Retinal pigment epithelial cell (primary cell): ENCODE results near the gene SPEG.
"Not testable (repeated sequence)": the region's sequence is repeated elsewhere in the genome, so short reads cannot be mapped to it uniquely, and the experiment has no call there.

Experiments
- DNase-seq: peaks from one replicate; pipeline ENCODE4 v3.0.0-alpha.2; 2010; ENCODE audit warnings: low read depth
- H3K4me3 ChIP-seq: 2 replicates; pipeline ENCODE4 v1.5.1; 2011; ENCODE audit warnings: mild to moderate bottlenecking, low read length, control low read depth, moderate library complexity
- TF ChIP-seq, protein P1 (sequence below): conservative IDR thresholded peaks from 2 replicates; pipeline ENCODE4 v1.5.1; 2011; ENCODE audit warnings: low read depth, low read length, control low read depth, inconsistent platforms

The SPEG gene

DNA sequence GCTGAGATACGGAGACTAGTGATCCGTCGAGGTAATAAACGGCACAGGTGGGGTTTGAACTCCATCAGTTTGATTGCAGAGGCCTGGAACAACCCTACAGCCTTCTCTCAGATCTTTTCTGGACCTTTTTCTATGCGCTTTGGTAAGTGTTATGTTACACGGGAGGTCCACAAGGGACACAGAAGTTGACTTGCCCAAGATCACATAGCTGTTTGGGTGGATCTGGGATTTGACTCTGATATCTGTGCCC, 45.8 kb upstream of the SPEG start:
- peak overlapping the region; percentile 44 for H3K4me3 ChIP-seq
- TF ChIP-seq, protein P1, sequence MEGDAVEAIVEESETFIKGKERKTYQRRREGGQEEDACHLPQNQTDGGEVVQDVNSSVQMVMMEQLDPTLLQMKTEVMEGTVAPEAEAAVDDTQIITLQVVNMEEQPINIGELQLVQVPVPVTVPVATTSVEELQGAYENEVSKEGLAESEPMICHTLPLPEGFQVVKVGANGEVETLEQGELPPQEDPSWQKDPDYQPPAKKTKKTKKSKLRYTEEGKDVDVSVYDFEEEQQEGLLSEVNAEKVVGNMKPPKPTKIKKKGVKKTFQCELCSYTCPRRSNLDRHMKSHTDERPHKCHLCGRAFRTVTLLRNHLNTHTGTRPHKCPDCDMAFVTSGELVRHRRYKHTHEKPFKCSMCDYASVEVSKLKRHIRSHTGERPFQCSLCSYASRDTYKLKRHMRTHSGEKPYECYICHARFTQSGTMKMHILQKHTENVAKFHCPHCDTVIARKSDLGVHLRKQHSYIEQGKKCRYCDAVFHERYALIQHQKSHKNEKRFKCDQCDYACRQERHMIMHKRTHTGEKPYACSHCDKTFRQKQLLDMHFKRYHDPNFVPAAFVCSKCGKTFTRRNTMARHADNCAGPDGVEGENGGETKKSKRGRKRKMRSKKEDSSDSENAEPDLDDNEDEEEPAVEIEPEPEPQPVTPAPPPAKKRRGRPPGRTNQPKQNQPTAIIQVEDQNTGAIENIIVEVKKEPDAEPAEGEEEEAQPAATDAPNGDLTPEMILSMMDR, result no peak

DNA sequence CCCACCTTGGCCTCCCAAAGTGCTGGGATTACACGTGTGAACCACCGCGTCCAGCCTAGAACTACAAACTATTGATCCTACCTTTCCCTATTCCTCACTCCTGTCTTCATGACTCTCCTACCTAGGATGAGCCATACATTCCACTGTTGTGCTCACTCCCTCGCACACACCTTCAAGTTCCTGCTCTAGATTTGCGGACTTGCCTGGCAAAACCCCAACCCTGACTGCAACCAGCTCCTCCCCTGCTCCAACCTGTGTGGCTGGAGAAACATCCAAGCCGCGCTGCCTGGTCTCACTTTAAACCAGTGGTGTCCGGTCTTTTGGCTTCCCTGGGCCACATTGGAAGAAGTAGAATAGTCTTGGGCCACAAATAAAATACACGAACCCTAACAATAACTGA, 41.9 kb upstream of the SPEG start:
- TF ChIP-seq, protein P1, result no peak
- H3K4me3 ChIP-seq, result no peak overlapping the region
- DNase-seq, result no peak

More for the DNA sequence above, 45.8 kb upstream of the SPEG start:
- no peak for DNase-seq

DNA sequence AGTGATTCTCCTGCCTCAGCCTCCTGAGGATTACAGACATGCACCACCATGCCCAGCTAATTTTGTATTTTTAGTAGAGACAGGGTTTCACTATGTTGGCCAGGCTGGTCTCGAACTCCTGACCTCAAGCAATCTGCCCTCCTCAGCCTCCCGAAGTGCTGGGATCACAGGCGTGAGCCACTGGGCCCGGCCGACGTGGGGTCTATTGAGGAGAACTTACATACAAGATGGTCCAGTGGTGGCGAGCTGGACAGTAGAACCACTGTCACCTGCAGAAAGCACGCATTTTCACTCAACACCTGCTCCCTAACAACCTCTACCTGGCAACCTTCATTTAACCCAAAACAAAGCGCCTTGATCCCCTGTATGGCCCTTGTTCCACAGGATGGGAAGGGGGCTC, 39.6 kb upstream of the SPEG start:
- DNase-seq, H3K4me3 ChIP-seq: not testable (repeated sequence)

DNA sequence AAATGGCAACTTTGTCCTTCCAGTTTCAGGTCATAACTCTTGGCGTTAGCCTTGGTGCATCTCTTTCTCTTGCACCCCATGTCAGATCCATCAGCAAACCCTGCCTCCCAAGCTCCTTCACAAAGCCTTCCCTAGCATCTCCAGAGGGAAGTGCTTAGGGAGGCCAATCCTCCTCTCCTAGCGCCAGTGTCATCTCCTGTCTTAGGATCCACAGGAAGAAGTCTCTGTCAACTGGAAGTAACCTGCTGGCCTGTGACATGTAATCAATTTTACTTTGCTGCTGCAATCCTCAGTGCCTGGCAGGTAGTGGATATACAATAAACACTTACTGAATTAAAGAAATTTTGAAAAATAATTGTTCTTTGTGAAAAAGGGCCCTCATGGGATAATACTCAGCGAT, 39.0 kb upstream of the SPEG start:
- no peak for DNase-seq
- no peak overlapping the region for H3K4me3 ChIP-seq
- TF ChIP-seq, protein P1, result no peak

DNA sequence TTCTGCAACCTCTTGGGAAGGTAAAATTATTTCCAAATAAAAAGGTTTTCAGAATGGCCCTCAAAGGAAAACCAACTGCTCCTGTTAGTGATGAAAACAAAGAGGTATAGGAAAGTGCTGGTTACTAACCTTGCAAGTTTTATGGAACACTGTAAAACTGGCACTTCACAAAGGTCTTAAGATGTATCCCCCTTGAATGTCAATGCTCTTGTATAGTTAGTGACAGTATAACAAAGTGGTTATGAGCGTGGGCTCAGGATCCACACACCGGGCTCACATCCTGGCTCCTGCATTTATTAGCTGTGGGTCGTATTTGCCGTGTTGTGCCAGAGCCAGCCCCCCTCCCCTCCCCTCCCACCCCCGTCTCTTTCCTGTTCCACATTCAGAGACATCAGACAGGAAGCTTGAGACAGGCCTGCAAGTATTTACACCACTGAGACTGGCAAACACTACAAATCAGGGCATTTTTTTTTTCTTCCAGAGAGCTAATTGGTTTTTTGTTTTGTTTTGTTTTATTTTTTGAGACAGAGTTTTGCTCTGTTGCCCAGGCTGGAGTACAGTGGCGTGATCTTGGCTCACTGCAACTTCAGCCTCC, 37.7 kb upstream of the SPEG start:
- no peak for DNase-seq
- no peak overlapping the region for H3K4me3 ChIP-seq
- TF ChIP-seq, protein P1, result no peak

DNA sequence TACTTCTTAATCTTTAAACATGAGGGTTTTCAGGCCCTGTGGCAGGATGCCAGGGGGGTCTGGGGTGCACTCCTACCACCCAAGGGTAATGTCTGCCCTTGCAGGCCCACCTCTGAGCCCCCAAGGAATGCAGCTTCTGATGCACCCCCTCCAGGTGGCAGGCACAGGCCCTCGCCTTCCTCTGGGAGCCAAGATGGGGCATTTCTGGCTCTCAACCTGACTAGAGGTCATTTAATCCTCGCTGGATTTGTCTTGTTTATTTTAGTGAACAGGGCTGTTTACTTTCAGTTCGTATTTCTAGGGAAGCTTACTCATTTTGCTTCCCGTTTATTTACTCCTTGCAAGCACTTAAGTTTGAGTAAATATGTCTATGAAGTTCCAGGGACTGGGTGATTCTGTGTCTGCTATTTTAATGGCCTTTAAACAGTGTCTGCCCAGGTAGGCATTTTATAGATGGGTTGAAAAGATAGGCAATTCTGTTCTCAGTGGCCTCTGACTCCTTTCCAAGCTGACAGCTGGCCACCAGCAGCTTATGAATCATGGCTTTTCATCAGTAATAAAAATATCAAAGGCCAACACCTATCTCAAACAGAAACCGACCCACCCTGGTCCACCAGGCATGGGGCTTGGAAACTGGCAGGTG, 35.8 kb upstream of the SPEG start:
- TF ChIP-seq, protein P1, result no peak
- DNase-seq, result no peak
- no peak overlapping the region for H3K4me3 ChIP-seq

DNA sequence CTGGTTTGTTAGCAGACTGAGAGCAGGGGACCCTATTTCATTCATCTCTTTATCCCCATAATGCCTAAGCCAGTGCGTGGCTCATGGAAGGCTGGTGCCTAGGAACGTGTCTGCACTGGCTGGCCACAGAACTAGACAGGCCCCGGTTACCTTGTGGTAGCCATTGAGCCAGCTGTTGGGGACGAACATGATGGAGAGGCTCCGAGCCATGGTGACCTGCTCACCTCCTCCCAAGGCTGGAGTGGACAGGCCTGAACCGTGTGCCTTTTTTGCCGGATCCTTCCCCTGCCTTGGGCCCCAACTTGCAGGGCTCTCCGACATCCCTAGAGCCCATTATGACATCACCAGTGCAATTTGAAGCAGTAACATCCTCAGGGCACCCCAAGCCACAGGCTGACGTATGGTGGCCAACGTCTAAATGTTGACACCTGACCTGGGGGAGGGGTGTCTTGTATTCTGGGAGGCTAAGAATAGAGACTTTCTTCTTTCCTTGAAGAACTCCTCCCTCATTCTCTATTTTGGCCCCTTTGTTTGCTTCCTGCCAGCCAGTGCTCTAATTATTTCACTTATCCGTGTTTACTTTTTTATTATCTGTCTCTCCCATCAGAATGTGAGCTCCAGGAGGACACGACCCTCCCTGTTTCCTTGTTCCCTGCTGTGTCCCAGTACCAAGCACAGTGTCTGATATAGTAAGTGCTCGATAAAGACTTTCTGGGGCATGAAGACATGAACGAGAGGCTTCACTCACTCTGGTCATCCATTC, 34.7 kb upstream of the SPEG start:
- H3K4me3 ChIP-seq, result no peak overlapping the region
- DNase-seq, result no peak
- TF ChIP-seq, protein P1, result no peak
